A673 (cell line): Measurements from ENCODE around the gene BBS9.

Experiments used
- EZH2 ChIP-seq: fragments of 200-600 bp; sonication (generic); IDR thresholded peaks from 2 replicates; pipeline ENCODE4 v1.6.1; 2017; ENCODE audit warnings: borderline replicate concordance, low read depth, mild to moderate bottlenecking, mixed read lengths, antibody characterized with exemption, low read length; ENCODE audit not compliant: poor library complexity, severe bottlenecking
- TF ChIP-seq, protein P1 (sequence below): fragments of 300-800, 200-600 bp; sonication (generic); conservative IDR thresholded peaks from 2 replicates; pipeline ENCODE4 v1.5.1; 2017; ENCODE audit warnings: low read depth, mild to moderate bottlenecking, antibody characterized with exemption, low read length, moderate library complexity, mixed read lengths

GRCh38 chr7:33536398-33537103 lies 407.2 kb downstream of the BBS9 start:
- TF ChIP-seq, protein P1, sequence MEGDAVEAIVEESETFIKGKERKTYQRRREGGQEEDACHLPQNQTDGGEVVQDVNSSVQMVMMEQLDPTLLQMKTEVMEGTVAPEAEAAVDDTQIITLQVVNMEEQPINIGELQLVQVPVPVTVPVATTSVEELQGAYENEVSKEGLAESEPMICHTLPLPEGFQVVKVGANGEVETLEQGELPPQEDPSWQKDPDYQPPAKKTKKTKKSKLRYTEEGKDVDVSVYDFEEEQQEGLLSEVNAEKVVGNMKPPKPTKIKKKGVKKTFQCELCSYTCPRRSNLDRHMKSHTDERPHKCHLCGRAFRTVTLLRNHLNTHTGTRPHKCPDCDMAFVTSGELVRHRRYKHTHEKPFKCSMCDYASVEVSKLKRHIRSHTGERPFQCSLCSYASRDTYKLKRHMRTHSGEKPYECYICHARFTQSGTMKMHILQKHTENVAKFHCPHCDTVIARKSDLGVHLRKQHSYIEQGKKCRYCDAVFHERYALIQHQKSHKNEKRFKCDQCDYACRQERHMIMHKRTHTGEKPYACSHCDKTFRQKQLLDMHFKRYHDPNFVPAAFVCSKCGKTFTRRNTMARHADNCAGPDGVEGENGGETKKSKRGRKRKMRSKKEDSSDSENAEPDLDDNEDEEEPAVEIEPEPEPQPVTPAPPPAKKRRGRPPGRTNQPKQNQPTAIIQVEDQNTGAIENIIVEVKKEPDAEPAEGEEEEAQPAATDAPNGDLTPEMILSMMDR, result no peak
- no peak for TF ChIP-seq EZH2
